GM19193 (cell line): Measurements from ENCODE around the gene HDAC11.

Source experiments
- POLR2A ChIP-seq: IDR thresholded peaks from 4 replicates; pipeline ENCODE4 v1.6.1; 2011; ENCODE audit not compliant: insufficient read depth, insufficient read length; ENCODE audit errors: extremely low read depth

Gene HDAC11

GRCh38 chr3:13479582-13480339 lies at the start of gene HDAC11:
HDAC11 (plus strand) TSS chr3:13480306; CDS start chr3:13480348, 42 bp downstream.
- TF ChIP-seq POLR2A, result peak; percentile 56

DNA sequence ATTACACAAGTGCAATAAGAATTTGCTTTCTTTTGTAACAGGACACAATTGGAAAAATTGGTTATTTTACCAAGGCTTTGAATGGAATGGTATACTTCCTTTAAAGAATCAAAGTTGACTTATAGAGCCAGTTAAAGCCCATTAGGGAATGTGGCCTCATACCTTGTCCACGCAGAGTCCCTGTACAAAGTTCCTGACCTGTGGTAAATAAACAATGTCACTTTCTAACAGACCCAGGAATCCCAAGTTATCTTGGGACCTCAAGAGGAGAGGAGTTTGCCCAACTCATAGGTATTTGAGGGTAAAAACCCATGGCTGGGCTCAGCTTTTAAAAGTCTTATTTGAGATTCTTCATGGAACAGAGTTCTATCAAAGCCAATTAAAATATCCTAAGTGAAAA lies 48.0 kb upstream of the HDAC11 start:
- no peak for TF ChIP-seq POLR2A

DNA sequence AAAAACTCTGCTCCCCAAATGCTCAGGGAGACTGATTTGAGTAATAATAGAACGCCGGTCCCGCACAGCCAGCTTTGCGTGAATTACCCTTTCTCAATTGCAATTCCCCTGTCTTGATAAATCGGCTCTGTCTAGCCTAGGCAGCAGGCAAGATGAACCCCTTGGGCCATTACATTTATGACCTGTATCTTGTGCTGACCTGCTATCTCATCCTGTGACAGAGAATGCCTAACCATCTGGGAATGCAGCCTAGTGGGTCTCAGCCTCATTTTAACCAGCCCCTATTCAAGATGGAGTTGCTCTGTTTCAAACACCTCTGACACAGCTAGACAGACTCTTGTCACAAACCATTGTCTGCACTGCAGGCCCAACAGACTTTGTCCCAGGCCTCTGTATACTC lies 46.2 kb upstream of the HDAC11 start:
- TF ChIP-seq POLR2A, result no peak

- TF ChIP-seq POLR2A, result no peak
Measured at GRCh38 chr3:13440204-13440817, 39.8 kb upstream of the HDAC11 start.

GRCh38 chr3:13451301-13451673 lies 28.8 kb upstream of the HDAC11 start:
- no peak for TF ChIP-seq POLR2A

- TF ChIP-seq POLR2A, result no peak
Measured at GRCh38 chr3:13452490-13453335, 27.4 kb upstream of the HDAC11 start.

DNA sequence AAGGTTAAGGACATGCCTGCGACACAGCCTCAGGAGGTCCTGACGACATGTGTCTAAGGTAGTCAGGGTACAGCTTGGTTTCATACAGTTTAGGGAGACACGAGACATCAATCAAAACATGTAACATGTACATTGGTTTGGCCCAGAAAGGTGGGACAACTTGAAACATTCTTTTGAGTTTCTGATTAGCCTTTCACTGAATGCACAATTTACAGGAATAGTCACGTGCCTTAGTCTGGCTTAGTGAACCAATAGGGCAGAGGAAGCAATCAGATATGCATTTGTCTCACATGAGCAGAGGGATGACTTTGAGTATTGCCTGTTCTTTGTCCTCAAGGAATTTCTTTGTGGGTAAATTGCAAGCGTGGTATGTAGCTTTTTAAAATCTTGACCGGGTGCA lies 24.5 kb upstream of the HDAC11 start:
- no peak for TF ChIP-seq POLR2A

DNA sequence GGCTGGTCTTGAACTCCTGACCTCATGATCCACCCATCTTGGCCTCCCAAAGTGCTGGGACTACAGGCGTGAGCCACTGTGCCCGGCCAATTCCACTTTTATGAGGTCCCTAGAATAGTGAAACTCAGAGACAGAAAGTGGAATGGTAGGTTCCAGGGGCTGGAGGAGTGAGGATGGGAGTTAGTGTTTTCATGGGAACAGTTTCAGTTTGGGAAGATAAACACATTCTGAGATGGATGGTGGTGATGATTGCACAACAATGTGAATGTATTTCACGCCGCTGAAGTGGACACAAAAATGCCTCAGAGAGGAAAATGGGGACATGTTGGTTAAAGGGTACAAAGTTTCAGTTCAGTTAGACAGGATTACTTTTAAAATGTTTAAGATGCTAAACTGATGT lies 22.5 kb upstream of the HDAC11 start:
- TF ChIP-seq POLR2A, result no peak

GRCh38 chr3:13459605-13460340 lies 20.3 kb upstream of the HDAC11 start:
- TF ChIP-seq POLR2A, result no peak

DNA sequence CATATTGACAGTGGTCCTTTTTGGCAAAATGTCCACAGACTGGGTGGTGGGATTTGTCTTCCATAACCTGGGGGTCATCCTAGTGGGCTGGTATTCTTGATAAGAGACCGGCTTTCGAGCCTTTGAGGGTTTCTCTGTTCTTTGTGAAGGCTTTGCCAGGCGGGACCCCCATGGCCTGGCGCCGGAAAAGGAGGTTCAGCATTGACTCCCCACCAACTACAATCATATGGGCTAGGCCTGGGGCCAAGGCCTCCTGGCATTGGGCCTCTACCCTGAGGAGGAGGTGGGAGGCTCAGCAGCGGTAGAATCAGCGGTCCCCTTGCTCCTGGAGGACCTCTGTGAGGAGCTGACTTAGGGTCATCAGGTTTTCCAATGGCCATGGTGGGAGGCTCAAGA lies 19.8 kb upstream of the HDAC11 start:
- TF ChIP-seq POLR2A, result no peak

GRCh38 chr3:13461169-13462124 lies 18.7 kb upstream of the HDAC11 start:
- no peak for TF ChIP-seq POLR2A

- TF ChIP-seq POLR2A, result no peak
Measured at GRCh38 chr3:13462125-13462629, 17.9 kb upstream of the HDAC11 start.

DNA sequence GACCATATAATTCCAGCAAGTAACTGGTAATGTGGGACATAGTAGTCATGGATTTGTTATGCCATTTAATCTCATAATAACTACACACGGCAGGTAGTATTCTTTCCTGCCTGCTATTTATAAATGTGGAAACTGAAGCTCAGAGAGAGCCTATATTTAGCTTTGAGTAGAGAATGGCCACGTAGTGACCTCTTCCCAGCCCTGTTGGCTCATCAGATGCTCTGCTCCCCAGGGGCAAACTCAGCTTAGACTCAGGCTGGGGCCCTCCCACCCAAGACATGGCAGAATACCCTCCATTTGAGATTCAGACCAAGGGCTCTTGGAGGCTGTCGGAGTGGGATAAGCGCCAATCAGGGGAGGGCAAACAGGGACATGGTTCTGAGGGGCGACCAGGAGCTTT lies 17.3 kb upstream of the HDAC11 start:
- TF ChIP-seq POLR2A, result no peak
